Astrocyte (in vitro differentiated cells and primary cell): Measurements from ENCODE around the gene ENO3. TPM values are rescaled to one million over a fixed set of nuclear protein-coding genes. Genes with fewer than 3 reads are reported as not detected.

Experiments
- DNase-seq: peaks from one replicate; pipeline ENCODE4 v3.0.0-alpha.2; 2010; ENCODE audit warnings: low read depth
- FAIRE-seq: peaks from 2 replicates; lab custom pipeline; 2011; peaks lifted over from hg19 to GRCh38; lab: Jason Lieb, UNC
- H2AFZ ChIP-seq: 2 replicates; pipeline ENCODE4 v1.6.0; 2012; ENCODE audit warnings: low read depth, low read length, inconsistent platforms
- H3K27ac ChIP-seq: 2 replicates; pipeline ENCODE4 v1.5.1; 2011; ENCODE audit warnings: low read depth, low read length, inconsistent platforms
- H3K27me3 ChIP-seq: 2 replicates; pipeline ENCODE4 v1.6.0; 2011; ENCODE audit warnings: low read length, inconsistent platforms; ENCODE audit not compliant: insufficient read depth
- H3K36me3 ChIP-seq: 2 replicates; pipeline ENCODE4 v1.5.1; 2011; ENCODE audit warnings: low read length, inconsistent platforms; ENCODE audit not compliant: insufficient read depth
- H3K4me1 ChIP-seq: 2 replicates; pipeline ENCODE4 v1.5.1; 2011; ENCODE audit warnings: low read length, inconsistent platforms; ENCODE audit not compliant: insufficient read depth
- H3K4me2 ChIP-seq: 2 replicates; pipeline ENCODE4 v1.6.0; 2012; ENCODE audit warnings: low read length, inconsistent platforms
- H3K4me3 ChIP-seq: 2 replicates; pipeline ENCODE4 v1.5.1; 2011; ENCODE audit warnings: low read depth, mild to moderate bottlenecking, low read length, inconsistent platforms; ENCODE audit not compliant: insufficient read depth
- H3K79me2 ChIP-seq: 2 replicates; pipeline ENCODE4 v1.6.0; 2012; ENCODE audit warnings: mild to moderate bottlenecking, low read length, inconsistent platforms; ENCODE audit not compliant: insufficient read depth
- H3K9ac ChIP-seq: 2 replicates; pipeline ENCODE4 v1.6.0; 2012; ENCODE audit warnings: mild to moderate bottlenecking, low read length, inconsistent platforms
- H3K9me3 ChIP-seq: 2 replicates; pipeline ENCODE4 v1.5.1; 2012; ENCODE audit warnings: low read depth, mild to moderate bottlenecking, low read length, inconsistent platforms; ENCODE audit not compliant: insufficient read depth
- H4K20me1 ChIP-seq: 2 replicates; pipeline ENCODE4 v1.6.0; 2012; ENCODE audit warnings: low read length, inconsistent platforms; ENCODE audit not compliant: insufficient read depth
- H3K27ac Mint-ChIP-seq: one replicate; pipeline ENCODE4 v1.8.0; 2021; ENCODE audit warnings: mild to moderate bottlenecking, mixed read lengths; ENCODE audit not compliant: unreplicated experiment
- H3K27me3 Mint-ChIP-seq: one replicate; pipeline ENCODE4 v1.8.0; 2021; ENCODE audit warnings: low read depth, mixed read lengths; ENCODE audit not compliant: unreplicated experiment
- H3K36me3 Mint-ChIP-seq: one replicate; pipeline ENCODE4 v1.8.0; 2021; ENCODE audit warnings: low read depth, mixed read lengths; ENCODE audit not compliant: unreplicated experiment
- H3K4me1 Mint-ChIP-seq: one replicate; pipeline ENCODE4 v1.8.0; 2021; ENCODE audit warnings: low read depth, mixed read lengths; ENCODE audit not compliant: unreplicated experiment
- H3K4me3 Mint-ChIP-seq: one replicate; pipeline ENCODE4 v1.8.0; 2021; ENCODE audit warnings: mild to moderate bottlenecking, moderate library complexity, mixed read lengths; ENCODE audit not compliant: unreplicated experiment
- H3K9me3 Mint-ChIP-seq: one replicate; pipeline ENCODE4 v1.8.0; 2021; ENCODE audit warnings: mild to moderate bottlenecking, mixed read lengths; ENCODE audit not compliant: unreplicated experiment
- CTCF ChIP-seq: IDR thresholded peaks from 2 replicates; pipeline ENCODE4 v1.5.1; 2011; ENCODE audit warnings: low read depth, mild to moderate bottlenecking, inconsistent platforms, low read length, moderate library complexity; ENCODE audit not compliant: insufficient read depth
- EZH2 ChIP-seq: IDR thresholded peaks from 2 replicates; pipeline ENCODE4 v1.6.1; 2012; ENCODE audit warnings: mild to moderate bottlenecking, low read length, inconsistent platforms; ENCODE audit not compliant: insufficient read depth
- total RNA-seq: library from RNA; stranded (reverse); gene quantifications from 2 replicates; pipeline ENCODE4 v1.2.1, GENCODE V29; 2021

The ENO3 gene
- total RNA-seq, 1 donor from 2014 or later = 20.4 TPM

DNA sequence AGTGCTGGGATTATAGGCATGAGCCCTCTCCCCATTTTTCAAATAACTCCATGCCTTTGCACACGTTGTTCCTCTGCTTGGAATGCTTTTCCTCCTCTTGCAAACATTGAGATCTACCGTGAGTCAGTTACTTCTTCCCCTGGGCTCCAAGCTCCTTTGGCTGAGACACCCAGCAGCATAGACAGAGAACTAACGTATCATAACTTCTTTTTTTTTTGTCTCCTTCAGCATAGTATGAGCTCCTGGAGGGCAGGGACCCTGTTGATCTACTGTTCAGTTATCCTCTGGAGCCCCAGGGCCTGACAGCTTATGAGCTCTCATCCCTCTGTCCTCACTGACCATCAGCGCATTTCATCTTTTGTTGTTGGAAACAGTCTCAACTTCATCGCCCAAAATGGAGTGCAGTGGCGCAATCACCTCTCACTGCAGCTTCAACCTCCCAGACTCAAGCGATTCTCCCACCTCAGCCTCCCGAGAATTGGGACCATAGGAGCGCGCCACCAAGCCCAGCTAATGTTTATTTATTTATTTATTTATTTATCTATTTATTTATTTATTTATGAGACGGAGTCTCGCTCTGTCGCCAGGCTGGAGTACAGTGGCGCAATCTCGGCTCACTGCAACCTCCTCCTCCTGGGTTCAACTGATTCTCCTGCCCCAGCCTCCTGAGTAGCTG, 14.5 kb downstream of the ENO3 start:
- no peak for DNase-seq
- Mint-ChIP-seq H3K27me3 (no peaks in the 10 kb centered on the region), H3K36me3 (peaks cover 20% of the 10 kb centered on the region), H3K9me3 (peaks cover 5% of the 10 kb centered on the region), H3K4me1 (peaks cover 22% of the 10 kb centered on the region), H3K4me3 (peak overlapping the region; percentile 64), H3K27ac (peak overlapping the region; percentile 55)
- no peak for TF ChIP-seq CTCF
- no peak for TF ChIP-seq EZH2
- Histone ChIP-seq H3K4me2 (no peak overlapping the region), H3K79me2 (peaks cover 37% of the 10 kb centered on the region), H3K27ac (no peak overlapping the region), H2AFZ (no peak overlapping the region), H3K4me1 (peaks cover 33% of the 10 kb centered on the region), H3K27me3 (no peaks in the 10 kb centered on the region), H3K9me3 (no peaks in the 10 kb centered on the region), H3K36me3 (peaks cover 7% of the 10 kb centered on the region), H3K4me3 (no peak overlapping the region), H3K9ac (no peak overlapping the region), H4K20me1 (peaks cover 18% of the 10 kb centered on the region)
- no peak for FAIRE-seq

DNA sequence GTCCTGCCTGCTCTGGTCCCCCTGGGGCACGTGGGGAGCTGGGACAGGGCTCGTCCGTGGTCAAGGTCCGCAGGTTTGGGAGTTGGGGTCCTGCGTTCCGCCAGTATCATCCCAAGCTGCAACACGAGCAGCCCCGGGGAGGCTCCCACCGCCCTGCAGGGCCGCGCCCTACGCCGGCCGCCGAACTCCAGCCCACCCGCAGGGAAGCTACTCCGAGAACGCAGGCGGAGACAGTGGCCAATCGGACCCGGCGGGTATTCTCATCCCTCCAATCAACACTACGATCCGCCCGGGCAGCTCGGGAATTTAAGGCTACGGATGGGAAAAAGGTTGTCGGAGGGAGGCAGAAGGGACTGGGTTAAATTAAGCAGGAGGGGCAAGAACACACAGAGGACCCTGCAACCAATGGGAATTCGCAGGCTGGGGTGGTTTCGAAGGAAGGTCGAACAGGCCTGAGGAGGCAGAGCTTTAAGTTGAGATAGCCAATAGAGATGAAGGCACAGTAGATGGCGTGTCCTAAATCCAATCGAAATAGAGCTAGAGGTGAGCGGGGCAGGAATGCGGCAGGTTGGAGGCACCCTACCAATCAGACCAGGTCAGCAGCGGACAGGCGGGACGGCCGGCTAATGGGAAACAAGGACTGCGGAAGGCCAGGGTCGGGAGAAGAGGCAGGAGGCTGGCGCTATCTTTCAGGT, 16.1 kb downstream of the ENO3 start:
- Histone ChIP-seq H3K4me3 (peak overlapping the region; percentile 87), H3K4me1 (peaks cover 33% of the 10 kb centered on the region), H2AFZ (peak overlapping the region; percentile 75), H3K27me3 (no peaks in the 10 kb centered on the region), H3K27ac (peak overlapping the region; percentile 97), H3K4me2 (peak overlapping the region; percentile 95), H3K36me3 (peaks cover 4% of the 10 kb centered on the region), H4K20me1 (peaks cover 22% of the 10 kb centered on the region), H3K9ac (peak overlapping the region; percentile 93), H3K79me2 (peaks cover 48% of the 10 kb centered on the region), H3K9me3 (no peaks in the 10 kb centered on the region)
- H3K36me3 Mint-ChIP-seq = peaks cover 22% of the 10 kb centered on the region
- H3K27ac Mint-ChIP-seq = no peak overlapping the region
- H3K4me1 Mint-ChIP-seq = peaks cover 29% of the 10 kb centered on the region
- H3K4me3 Mint-ChIP-seq = no peak overlapping the region
- FAIRE-seq = peak; percentile 90
- peak; percentile 100 for DNase-seq
- peaks cover 5% of the 10 kb centered on the region for H3K9me3 Mint-ChIP-seq
- no peaks in the 10 kb centered on the region for H3K27me3 Mint-ChIP-seq
- TF ChIP-seq EZH2 = no peak
- TF ChIP-seq CTCF = no peak
